Measurements from ENCODE around the gene LMNA.
"Not testable (repeated sequence)": the region's sequence is repeated elsewhere in the genome, so short reads cannot be mapped to it uniquely, and the experiment has no call there.

LMNA gene

GRCh38 chr1:156122519-156123355 is 8.2 kb downstream of the LMNA start:
- DNase-seq: no peak

GRCh38 chr1:156123356-156124196 is 9.1 kb downstream of the LMNA start:
- DNase-seq: peak; percentile 86

GRCh38 chr1:156124557-156125483 is 10.3 kb downstream of the LMNA start:
- peak; percentile 26 for DNase-seq

- not testable (repeated sequence) for DNase-seq
These were observed 11.0 kb downstream of the LMNA start for GRCh38 chr1:156125544-156125943.

GRCh38 chr1:156126043-156126629 is 11.6 kb downstream of the LMNA start:
- DNase-seq: peak; percentile 66

GRCh38 chr1:156126630-156127534 is 12.4 kb downstream of the LMNA start:
- DNase-seq: peak; percentile 90

GRCh38 chr1:156128308-156128653 is 13.8 kb downstream of the LMNA start:
- no peak for DNase-seq

GRCh38 chr1:156128654-156129597 is 14.4 kb downstream of the LMNA start:
- no peak for DNase-seq

GRCh38 chr1:156129687-156130577 is 15.4 kb downstream of the LMNA start:
- DNase-seq: peak; percentile 80

GRCh38 chr1:156130578-156130942 is 16.0 kb downstream of the LMNA start:
- no peak for DNase-seq

- no peak for DNase-seq
These were observed 20.4 kb downstream of the LMNA start for GRCh38 chr1:156134716-156135435.

GRCh38 chr1:156135930-156136871 is 21.7 kb downstream of the LMNA start:
- DNase-seq: no peak

GRCh38 chr1:156136970-156137483 is 22.5 kb downstream of the LMNA start:
- no peak for DNase-seq

- DNase-seq: no peak
These were observed 24.0 kb downstream of the LMNA start for GRCh38 chr1:156138458-156138867.

- DNase-seq: peak; percentile 19
These were observed 26.6 kb downstream of the LMNA start for GRCh38 chr1:156140879-156141707.
